HEK293 (cell line): ENCODE results near the gene TMEM140.

ENCODE experiments used
- CTCF ChIA-PET: fragments of 350-600 bp; formaldehyde crosslinking; extraction: SDS; loops from one replicate; lab custom pipeline; 2021; ENCODE audit warnings: antibody characterized with exemption; lab: Yijun Ruan, JAX
- POLR2A ChIA-PET: fragments of 300-600 bp; formaldehyde crosslinking; extraction: SDS; loops from one replicate; lab custom pipeline; 2020; ENCODE audit warnings: antibody characterized with exemption, inconsistent platforms; lab: Yijun Ruan, JAX
- H3K27ac ChIP-seq: fragments of 200-500 bp; sonication (Bioruptor generic); 2 replicates; pipeline ENCODE4 v1.5.1; 2014; ENCODE audit warnings: low read depth, low read length, control low read depth, inconsistent platforms; ENCODE audit errors: extremely low read depth
- H3K36me3 ChIP-seq, 2 experiments: fragments of 200-500 bp in 1 of 2; sonication (Bioruptor generic) in 1 of 2; 1 replicate in 1 of 2; 2 replicates in 1 of 2; pipeline ENCODE4 v1.5.1; 2014 to 2017; ENCODE audit warnings: inconsistent platforms in 2 of 2, low read length in 2 of 2; ENCODE audit not compliant: control insufficient read depth in 2 of 2, insufficient read depth in 1 of 2
- H3K4me1 ChIP-seq: fragments of 200-500 bp; sonication (Bioruptor generic); 2 replicates; pipeline ENCODE4 v1.5.1; 2014; ENCODE audit warnings: mild to moderate bottlenecking, low read length, inconsistent platforms; ENCODE audit not compliant: control insufficient read depth, insufficient read depth
- H3K4me3 ChIP-seq: 2 replicates; pipeline ENCODE4 v1.5.1; 2011; ENCODE audit warnings: low read depth, mild to moderate bottlenecking, control low read depth, low read length, moderate library complexity
- H3K9me3 ChIP-seq: fragments of 200-500 bp; sonication (Bioruptor generic); 2 replicates; pipeline ENCODE4 v1.5.1; 2014; ENCODE audit warnings: low read depth, low read length, inconsistent platforms; ENCODE audit not compliant: control insufficient read depth, insufficient read depth
- ATF2 ChIP-seq: fragments of 450-650 bp; formaldehyde crosslinking; IDR thresholded peaks from 2 replicates; pipeline ENCODE4 v1.5.1; 2016; ENCODE audit warnings: missing biosample characterization, missing genetic modification characterization, low read depth
- BCL11A ChIP-seq: fragments of 450-650 bp; formaldehyde crosslinking; IDR thresholded peaks from 2 replicates; pipeline ENCODE4 v1.5.1; 2016; ENCODE audit warnings: low read depth, missing biosample characterization, missing genetic modification characterization
- KLF9 ChIP-seq: fragments of 450-650 bp; formaldehyde crosslinking; IDR thresholded peaks from 2 replicates; pipeline ENCODE4 v1.5.1; 2016; ENCODE audit warnings: missing biosample characterization, missing genetic modification characterization, low read depth
- PATZ1 ChIP-seq: fragments of 450-650 bp; formaldehyde crosslinking; IDR thresholded peaks from 2 replicates; pipeline ENCODE4 v1.5.1; 2016; ENCODE audit warnings: missing biosample characterization, missing genetic modification characterization
- PRDM6 ChIP-seq: fragments of 450-650 bp; formaldehyde crosslinking; IDR thresholded peaks from 2 replicates; pipeline ENCODE4 v1.5.1; 2017; ENCODE audit warnings: missing biosample characterization, missing genetic modification characterization
- RBAK ChIP-seq: fragments of 450-650 bp; formaldehyde crosslinking; IDR thresholded peaks from 2 replicates; pipeline ENCODE4 v1.5.1; 2016; ENCODE audit warnings: missing biosample characterization, missing genetic modification characterization
- REPIN1 ChIP-seq: fragments of 450-650 bp; formaldehyde crosslinking; IDR thresholded peaks from 2 replicates; pipeline ENCODE4 v1.5.1; 2017; ENCODE audit warnings: missing biosample characterization, missing genetic modification characterization, low read depth
- SP2 ChIP-seq: fragments of 450-650 bp; formaldehyde crosslinking; IDR thresholded peaks from 2 replicates; pipeline ENCODE4 v1.5.1; 2016; ENCODE audit warnings: missing biosample characterization, missing genetic modification characterization
- YY1 ChIP-seq: fragments of 450-650 bp; formaldehyde crosslinking; IDR thresholded peaks from 2 replicates; pipeline ENCODE4 v1.5.1; 2018; ENCODE audit warnings: missing biosample characterization, missing genetic modification characterization
- ZNF114 ChIP-seq: fragments of 450-650 bp; formaldehyde crosslinking; IDR thresholded peaks from 2 replicates; pipeline ENCODE4 v1.5.0; 2017; ENCODE audit warnings: missing biosample characterization, missing genetic modification characterization
- ZNF146 ChIP-seq: fragments of 450-650 bp; formaldehyde crosslinking; IDR thresholded peaks from 2 replicates; pipeline ENCODE4 v1.5.1; 2016; ENCODE audit warnings: missing biosample characterization, missing genetic modification characterization
- ZNF184 ChIP-seq: fragments of 450-650 bp; IDR thresholded peaks from 2 replicates; pipeline ENCODE4 v1.5.1; 2018; ENCODE audit warnings: missing biosample characterization, mild to moderate bottlenecking, missing genetic modification characterization
- ZNF2 ChIP-seq: fragments of 450-650 bp; formaldehyde crosslinking; IDR thresholded peaks from 2 replicates; pipeline ENCODE4 v1.5.1; 2016; ENCODE audit warnings: missing biosample characterization, missing genetic modification characterization
- ZNF211 ChIP-seq: fragments of 450-650 bp; formaldehyde crosslinking; IDR thresholded peaks from 2 replicates; pipeline ENCODE4 v1.5.1; 2016; ENCODE audit warnings: low read depth, missing biosample characterization, missing genetic modification characterization
- ZNF311 ChIP-seq: fragments of 450-650 bp; formaldehyde crosslinking; IDR thresholded peaks from 2 replicates; pipeline ENCODE4 v1.5.1; 2017; ENCODE audit warnings: missing biosample characterization, missing genetic modification characterization, borderline replicate concordance
- ZNF350 ChIP-seq: fragments of 450-650 bp; formaldehyde crosslinking; IDR thresholded peaks from 2 replicates; pipeline ENCODE4 v1.5.0; 2017; ENCODE audit warnings: missing biosample characterization, mild to moderate bottlenecking, missing genetic modification characterization
- ZNF37A ChIP-seq: fragments of 450-650 bp; IDR thresholded peaks from 2 replicates; pipeline ENCODE4 v1.5.1; 2018; ENCODE audit warnings: missing biosample characterization, missing genetic modification characterization
- ZNF404 ChIP-seq: fragments of 450-650 bp; formaldehyde crosslinking; IDR thresholded peaks from 2 replicates; pipeline ENCODE4 v1.5.1; 2017; ENCODE audit warnings: missing biosample characterization, missing genetic modification characterization
- ZNF426 ChIP-seq: fragments of 450-650 bp; formaldehyde crosslinking; IDR thresholded peaks from 2 replicates; pipeline ENCODE4 v1.5.1; 2017; ENCODE audit warnings: missing biosample characterization, missing genetic modification characterization, mild to moderate bottlenecking, inconsistent platforms, moderate library complexity
- ZNF549 ChIP-seq: fragments of 450-650 bp; IDR thresholded peaks from 2 replicates; pipeline ENCODE4 v1.5.1; 2018; ENCODE audit warnings: missing biosample characterization, missing genetic modification characterization, mild to moderate bottlenecking, inconsistent platforms, moderate library complexity
- ZNF571 ChIP-seq: fragments of 450-650 bp; formaldehyde crosslinking; IDR thresholded peaks from 2 replicates; pipeline ENCODE4 v1.5.0; 2017; ENCODE audit warnings: missing biosample characterization, missing genetic modification characterization
- ZNF621 ChIP-seq: fragments of 450-650 bp; formaldehyde crosslinking; IDR thresholded peaks from 2 replicates; pipeline ENCODE4 v1.5.1; 2017; ENCODE audit warnings: missing biosample characterization, missing genetic modification characterization
- ZNF658 ChIP-seq: fragments of 450-650 bp; formaldehyde crosslinking; IDR thresholded peaks from 2 replicates; pipeline ENCODE4; 2016; ENCODE audit warnings: missing biosample characterization, missing genetic modification characterization
- TF ChIP-seq, protein P1 (sequence below): fragments of 450-650 bp; formaldehyde crosslinking; IDR thresholded peaks from 2 replicates; pipeline ENCODE4 v1.5.1; 2016; ENCODE audit warnings: missing biosample characterization, missing genetic modification characterization
- TF ChIP-seq, protein P2 (sequence below): fragments of 450-650 bp; formaldehyde crosslinking; IDR thresholded peaks from 2 replicates; pipeline ENCODE4 v1.5.1; 2016; ENCODE audit warnings: missing biosample characterization, missing genetic modification characterization

TMEM140 gene

GRCh38 chr7:135167365-135167917 is 19.6 kb downstream of the TMEM140 start:
- H3K9me3 ChIP-seq = no peaks in the 10 kb centered on the region
- ChIA-PET POLR2A (no interaction called here), CTCF (no interaction called here)
- H3K4me1 ChIP-seq = no peaks in the 10 kb centered on the region
- H3K36me3 ChIP-seq = peaks cover 0 to 52% of the 10 kb centered on the region in 2 experiments; a peak in 1 of 3 replicates
- H3K4me3 ChIP-seq = no peak overlapping the region
- no peak overlapping the region for H3K27ac ChIP-seq
- TF ChIP-seq ZNF404 (tag by site-specific recombination) (no peak), ZNF146 (tag by site-specific recombination) (no peak), ZNF114 (tag by site-specific recombination) (no peak), ZNF311 (tag by site-specific recombination) (no peak), ZNF658 (tag by site-specific recombination) (no peak), YY1 (tag by site-specific recombination) (no peak), ZNF426 (tag by site-specific recombination) (no peak), ZNF549 (tag by site-specific recombination) (no peak), ZNF350 (no peak), RBAK (tag by site-specific recombination) (no peak), ZNF571 (tag by site-specific recombination) (no peak), ZNF2 (tag by site-specific recombination) (no peak), ZNF621 (tag by site-specific recombination) (no peak), ZNF37A (tag by site-specific recombination) (no peak), ZNF211 (tag by site-specific recombination) (no peak), ATF2 (no peak)
- TF ChIP-seq, protein P1, sequence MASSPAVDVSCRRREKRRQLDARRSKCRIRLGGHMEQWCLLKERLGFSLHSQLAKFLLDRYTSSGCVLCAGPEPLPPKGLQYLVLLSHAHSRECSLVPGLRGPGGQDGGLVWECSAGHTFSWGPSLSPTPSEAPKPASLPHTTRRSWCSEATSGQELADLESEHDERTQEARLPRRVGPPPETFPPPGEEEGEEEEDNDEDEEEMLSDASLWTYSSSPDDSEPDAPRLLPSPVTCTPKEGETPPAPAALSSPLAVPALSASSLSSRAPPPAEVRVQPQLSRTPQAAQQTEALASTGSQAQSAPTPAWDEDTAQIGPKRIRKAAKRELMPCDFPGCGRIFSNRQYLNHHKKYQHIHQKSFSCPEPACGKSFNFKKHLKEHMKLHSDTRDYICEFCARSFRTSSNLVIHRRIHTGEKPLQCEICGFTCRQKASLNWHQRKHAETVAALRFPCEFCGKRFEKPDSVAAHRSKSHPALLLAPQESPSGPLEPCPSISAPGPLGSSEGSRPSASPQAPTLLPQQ = no peak

- CTCF ChIA-PET = no interaction called here
- peaks cover 0 to 52% of the 10 kb centered on the region in 2 experiments; a peak in 1 of 3 replicates for H3K36me3 ChIP-seq
- no peaks in the 10 kb centered on the region for H3K9me3 ChIP-seq
- no peaks in the 10 kb centered on the region for H3K4me1 ChIP-seq
- H3K4me3 ChIP-seq = no peak overlapping the region
- no peak overlapping the region for H3K27ac ChIP-seq
- POLR2A ChIA-PET = no interaction called here
- TF ChIP-seq PATZ1 (tag by site-specific recombination) = no peak
- no peak for TF ChIP-seq REPIN1
- no peak for TF ChIP-seq KLF9 (tag by site-specific recombination)
- TF ChIP-seq BCL11A (tag by site-specific recombination) = no peak
- no peak for TF ChIP-seq ZNF184 (tag by site-specific recombination)
- TF ChIP-seq RBAK (tag by site-specific recombination) = no peak
- TF ChIP-seq, protein P2, sequence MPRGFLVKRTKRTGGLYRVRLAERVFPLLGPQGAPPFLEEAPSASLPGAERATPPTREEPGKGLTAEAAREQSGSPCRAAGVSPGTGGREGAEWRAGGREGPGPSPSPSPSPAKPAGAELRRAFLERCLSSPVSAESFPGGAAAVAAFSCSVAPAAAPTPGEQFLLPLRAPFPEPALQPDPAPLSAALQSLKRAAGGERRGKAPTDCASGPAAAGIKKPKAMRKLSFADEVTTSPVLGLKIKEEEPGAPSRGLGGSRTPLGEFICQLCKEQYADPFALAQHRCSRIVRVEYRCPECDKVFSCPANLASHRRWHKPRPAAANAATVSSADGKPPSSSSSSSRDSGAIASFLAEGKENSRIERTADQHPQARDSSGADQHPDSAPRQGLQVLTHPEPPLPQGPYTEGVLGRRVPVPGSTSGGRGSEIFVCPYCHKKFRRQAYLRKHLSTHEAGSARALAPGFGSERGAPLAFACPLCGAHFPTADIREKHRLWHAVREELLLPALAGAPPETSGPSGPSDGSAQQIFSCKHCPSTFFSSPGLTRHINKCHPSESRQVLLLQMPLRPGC (tag by site-specific recombination) = no peak
- TF ChIP-seq PRDM6 (tag by site-specific recombination) = no peak
- TF ChIP-seq SP2 (tag by site-specific recombination) = no peak
These were observed 20.1 kb downstream of the TMEM140 start for GRCh38 chr7:135168001-135168400.
